GM21515 (cell line): ENCODE measurements around the gene SVEP1.

Source experiments
- ATAC-seq: cut with Tn5 transposase; IDR thresholded peaks from one replicate; pipeline ENCODE4 v1.9.1; 2021; ENCODE audit not compliant: unreplicated experiment

Gene SVEP1

DNA sequence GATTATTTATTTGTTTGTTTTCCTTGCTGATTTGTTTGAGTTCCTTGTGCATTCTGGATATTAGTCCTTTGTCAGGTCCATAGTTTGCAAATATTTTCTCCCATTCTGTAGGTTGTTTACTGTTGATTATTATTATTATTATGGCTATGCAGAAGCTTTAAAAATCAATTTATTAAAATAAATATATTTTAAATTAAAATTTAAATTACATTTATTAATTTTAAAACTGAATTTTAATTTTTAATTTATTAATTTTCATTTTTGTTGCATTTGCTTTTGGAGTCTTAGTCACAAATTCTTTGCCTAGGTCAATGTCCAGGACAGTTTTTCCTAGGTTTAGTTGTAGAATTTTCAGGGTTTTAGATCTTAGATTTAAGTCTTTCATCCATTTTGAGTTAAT is 50.9 kb downstream of the SVEP1 start:
- ATAC-seq, result no peak

DNA sequence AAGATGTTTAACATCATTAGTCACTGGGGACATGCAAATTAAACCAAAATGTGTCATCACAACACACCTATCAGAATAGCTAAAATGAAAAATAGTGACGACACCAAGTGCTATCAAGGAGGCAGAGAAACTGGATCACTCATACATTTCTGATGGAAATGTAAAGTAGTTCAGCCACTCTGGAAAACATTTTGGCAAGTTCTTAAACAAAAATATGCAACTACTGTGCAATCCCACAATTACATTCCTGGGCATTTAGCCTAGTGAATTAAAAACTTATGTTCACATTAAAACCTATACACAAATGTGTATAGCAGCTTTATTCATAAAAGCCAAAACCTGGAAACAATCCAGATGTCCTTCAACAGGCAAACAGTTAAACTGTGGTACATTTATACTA is 53.1 kb downstream of the SVEP1 start:
- no peak for ATAC-seq

DNA sequence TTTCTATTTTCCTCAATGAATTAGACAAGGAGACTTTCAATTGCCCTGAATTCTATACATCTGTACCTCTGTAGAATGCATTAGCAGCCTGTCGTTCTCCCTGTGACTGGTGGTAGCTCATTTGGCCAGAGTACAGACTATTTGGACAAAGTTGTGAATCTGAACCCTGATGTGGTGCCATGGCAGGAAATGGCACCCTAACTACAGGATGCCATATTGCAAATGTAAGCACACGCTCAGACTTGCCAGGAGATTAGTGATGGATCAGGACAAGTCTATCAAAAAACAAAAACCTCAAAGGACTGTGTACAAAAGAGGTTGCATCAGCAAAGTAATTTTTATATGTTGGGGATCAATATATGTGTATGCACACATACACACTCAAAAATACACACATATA is 58.3 kb downstream of the SVEP1 start:
- no peak for ATAC-seq

DNA sequence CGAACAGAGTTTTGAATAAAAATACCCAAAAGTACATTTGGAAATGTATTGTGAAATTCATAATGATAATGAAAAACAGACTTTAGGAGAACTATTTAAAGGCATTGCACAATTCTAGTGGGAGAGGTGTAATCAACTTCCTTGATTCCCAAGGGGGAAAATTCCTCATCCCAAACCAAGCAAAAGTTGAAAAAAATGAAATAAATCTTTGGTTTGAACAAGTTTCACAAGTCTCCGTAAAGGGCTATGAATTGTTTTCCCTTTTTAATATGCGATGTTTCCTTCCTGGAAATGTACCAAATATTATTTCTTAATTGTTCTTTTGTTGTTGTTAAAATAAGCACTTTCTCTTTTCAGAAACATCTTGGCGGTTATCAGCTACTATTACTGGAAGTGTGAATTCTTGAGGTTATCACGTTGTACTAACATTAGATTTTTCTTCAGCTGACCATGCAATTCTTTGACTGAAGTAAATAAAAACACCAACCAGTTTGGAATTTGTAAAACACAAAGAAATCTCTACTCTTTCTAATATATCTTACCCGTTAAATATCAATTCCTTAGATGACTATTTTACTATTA is 59.3 kb downstream of the SVEP1 start:
- no peak for ATAC-seq

DNA sequence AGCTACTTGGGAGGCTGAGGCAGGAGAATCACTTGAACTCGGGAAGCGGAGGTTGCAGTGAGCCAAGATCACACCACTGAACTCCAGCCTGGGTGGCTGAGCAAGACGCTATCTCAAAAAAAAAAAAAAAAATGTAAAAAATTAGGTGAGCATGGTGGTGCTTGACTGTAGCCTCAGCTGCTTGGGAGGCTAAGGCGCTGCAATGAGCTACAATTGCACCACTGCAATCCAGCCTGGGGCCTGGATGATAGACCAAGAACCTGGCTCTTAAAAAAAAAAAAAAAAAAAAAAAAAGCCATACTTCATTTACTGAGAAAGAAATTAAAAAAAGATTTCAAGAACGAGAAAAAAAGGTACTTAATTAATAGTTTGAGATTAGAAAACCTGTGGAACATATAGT is 62.1 kb downstream of the SVEP1 start:
- ATAC-seq, result no peak

DNA sequence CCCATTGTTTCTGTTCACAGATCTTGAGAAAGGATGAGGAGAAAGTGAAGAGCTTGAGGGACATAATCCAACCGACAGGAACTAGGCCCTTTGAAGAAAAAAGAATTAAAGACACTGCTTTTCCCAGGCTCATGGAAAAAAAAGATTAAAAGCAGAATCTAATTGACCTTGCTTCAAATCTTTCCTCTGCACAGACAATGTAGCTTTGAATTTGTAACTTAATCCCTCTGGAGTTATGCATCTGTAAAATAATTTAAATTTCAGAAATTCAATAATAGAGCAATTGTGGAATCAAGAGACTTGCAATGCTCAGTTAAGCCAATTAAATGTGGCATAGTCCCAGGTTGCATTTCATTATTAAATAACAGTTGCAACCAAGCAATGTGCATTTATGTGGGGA is 64.6 kb downstream of the SVEP1 start:
- ATAC-seq, result no peak

DNA sequence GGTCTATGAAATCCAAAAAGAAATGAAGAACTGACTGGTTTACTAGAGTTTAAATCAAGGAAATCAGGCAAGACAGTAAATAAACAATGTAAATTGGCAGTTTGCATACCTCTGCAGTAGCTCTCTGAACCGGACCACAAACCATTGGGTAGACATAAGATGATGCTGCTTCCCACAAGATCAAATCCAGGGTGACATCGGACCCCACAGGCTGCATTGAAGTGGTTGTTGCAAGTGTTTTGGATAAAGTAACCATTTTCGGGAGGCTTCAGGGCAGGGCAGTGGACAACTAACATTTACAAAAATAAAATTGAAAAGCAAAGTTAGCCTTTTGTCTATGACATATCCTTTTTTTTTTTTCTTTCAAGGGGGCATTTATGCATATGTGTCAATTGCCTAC is 66.7 kb downstream of the SVEP1 start:
- ATAC-seq, result no peak

DNA sequence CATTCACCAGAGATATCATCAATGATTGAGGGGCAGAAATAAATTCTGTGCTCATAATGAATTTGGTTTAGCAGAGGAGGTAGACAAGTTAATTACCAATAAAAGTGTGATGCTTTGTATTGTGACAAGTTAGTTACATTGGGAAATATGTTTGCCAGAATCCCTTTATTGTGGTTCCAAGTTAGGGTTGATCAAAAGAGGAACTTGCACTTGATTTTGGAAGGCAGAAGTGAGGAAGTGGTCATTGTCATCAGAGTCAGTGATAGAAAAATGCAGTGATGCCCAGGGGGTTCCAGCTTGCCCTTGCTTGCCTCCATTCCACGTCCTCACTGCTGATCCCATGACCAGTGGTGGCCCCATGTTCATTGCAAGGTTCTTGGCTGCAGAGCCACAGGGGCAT is 69.7 kb downstream of the SVEP1 start:
- no peak for ATAC-seq

DNA sequence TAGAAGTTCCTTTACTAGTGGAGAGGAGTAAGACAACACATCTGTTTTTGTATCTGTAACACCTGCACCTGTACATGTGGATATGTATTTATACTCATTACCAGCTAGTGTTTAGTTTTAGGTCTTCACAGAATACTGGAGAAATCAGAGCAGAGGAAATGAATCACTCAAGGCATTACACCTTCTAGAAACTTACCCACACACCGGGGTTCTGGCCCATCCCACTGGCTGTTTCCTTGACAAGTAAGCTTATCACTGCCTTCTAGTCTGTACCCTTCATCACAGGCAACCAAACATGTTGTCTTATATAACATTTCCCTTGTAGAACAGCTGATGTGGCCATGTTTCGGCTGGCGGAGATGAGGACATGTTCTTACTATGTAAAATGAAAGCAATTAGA is 76.7 kb downstream of the SVEP1 start:
- no peak for ATAC-seq

DNA sequence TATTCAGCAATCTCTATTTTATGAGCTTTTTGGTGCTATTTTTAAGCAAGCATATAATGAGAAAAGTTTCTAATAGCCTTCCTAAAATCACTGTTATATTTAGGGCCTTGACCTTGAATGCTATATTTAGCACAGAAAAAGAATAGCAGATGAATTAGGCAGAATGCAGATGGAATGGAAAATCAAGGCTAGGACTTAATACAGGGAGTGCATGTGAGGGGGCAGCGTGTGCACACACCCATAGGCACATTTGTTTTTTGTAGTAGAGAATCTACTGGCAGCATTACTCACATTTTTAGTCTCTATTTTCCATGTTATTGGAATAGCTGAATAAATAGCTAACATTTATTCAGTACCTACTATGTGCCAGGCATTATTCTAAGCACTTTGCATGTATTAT is 79.9 kb downstream of the SVEP1 start:
- no peak for ATAC-seq

DNA sequence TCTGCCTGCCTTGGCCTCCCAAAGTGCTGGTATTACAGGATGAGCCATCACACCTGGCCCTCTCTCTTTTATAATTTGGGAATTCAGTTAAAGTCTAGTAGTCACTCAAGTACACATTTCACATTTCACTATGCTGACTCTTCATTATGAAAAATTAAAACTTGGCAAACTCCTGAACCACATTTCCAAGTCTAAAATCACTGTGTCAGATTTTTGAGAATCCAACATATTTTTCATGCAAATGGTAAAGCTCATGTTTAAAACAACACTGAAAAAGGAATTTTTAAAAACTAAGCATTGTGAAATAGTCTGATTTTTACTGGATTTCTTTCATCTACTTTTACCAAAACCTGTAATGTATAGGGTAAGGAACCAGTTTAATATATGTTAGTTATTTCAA is 92.3 kb downstream of the SVEP1 start:
- no peak for ATAC-seq

DNA sequence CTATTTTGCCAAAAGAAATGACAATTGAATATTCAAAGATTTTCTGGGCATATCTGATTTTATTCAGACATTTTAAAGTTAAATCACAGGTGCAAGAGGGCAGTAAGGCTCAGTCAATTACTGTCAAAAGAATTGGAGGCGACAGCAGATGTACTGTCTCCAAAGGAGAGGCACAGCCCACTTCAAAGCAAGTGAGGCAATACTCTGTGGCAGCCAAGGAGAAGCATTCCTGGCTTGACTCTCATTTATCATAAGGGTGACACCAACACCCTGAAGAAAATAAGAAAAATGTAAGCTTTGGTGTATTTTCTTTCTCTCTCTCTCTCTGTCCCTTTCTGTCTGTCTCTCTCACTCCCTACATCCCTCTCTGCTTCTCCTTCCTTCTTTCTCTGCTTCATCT is 93.3 kb downstream of the SVEP1 start:
- no peak for ATAC-seq

DNA sequence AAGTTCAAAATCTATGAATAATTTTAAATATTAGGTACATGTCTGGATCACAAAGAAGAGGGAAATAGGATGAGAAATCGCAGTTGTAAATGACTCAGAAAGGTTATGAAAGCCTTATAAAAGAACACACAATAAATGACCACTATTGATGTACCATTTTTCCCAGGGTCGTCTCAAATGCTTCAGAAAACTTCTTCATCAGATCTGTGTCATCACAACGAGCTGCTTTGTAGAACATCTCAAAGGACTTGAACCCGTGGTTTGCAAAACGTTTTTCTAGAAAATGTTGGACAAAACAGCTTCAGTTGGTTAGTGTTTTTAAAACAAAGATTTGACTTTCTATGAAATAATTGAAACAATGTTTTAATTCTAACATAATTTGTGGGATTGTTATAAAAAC is 100.1 kb downstream of the SVEP1 start:
- no peak for ATAC-seq

DNA sequence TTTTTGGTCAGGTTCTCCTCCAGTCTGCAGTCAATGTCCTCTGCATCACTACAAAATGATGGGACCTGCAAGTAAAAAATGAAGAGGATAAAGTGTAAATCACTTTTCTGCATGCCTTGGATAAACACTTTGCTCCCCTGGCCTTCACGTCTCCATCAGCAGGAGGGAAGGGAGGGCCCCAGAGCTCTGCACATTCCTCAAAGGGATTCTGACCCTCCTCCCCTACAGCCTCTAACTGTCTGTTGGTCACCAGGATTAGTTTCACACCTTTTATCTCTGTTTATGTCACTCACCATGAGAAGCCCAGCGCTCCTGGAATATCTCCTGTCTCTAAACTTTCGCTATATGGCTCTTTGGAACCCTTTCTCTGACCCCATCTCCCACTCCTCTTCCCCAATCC is 103.3 kb downstream of the SVEP1 start:
- no peak for ATAC-seq

DNA sequence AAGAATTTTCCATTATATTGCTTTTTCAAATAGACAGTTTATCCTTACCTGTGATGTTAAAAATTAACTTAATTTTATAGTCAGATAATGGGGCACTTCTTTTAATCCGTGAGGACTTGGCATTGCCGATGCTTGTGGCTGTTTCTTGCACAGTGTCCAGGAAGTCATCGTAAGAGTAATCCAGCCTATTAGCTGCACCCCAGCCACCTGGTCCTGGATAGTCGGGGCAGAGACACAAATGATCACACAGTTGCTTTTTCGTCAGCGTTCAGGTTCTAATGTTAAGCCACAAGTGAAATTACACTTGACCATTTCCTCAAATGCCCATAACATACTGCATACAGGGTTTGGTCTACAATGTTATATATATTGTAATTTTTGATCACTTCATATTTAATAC is 107.4 kb downstream of the SVEP1 start:
- no peak for ATAC-seq

DNA sequence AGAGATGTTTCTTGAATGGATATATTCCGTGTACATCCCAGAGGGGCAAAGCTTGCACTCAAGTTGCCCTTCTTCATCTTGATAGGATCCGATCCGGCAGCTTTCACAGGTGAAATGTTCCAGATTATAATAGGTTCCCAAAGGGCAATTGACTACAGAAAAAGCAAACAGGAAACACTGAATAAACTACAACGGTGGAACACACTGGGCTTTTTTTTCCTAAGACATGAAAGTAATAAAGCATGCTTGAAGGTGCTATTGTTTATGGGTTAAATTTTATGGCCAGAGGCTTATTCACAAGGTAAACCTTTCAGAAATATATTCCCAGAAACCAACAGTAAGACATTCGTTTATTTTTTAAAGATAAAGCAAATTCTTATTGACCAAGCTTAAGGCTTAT is 110.6 kb downstream of the SVEP1 start:
- ATAC-seq, result no peak

DNA sequence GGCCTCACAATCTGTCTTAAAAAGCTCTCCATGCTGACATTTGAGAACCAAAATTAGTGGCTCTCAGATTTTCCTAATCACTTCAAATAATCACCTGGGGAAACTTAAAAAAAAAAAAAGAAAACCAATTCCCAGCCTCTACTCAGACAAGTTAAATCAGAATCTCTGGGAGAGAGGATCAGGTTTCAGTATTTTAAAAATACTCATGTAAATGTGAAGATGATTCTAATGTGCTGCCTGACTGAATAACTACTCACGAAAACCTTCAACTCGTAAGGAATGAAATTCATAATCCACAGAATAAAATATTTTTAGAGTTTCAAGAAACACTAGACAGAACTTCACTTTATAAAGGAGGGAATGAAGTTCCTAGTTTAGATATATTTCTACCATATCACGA is 114.4 kb downstream of the SVEP1 start:
- no peak for ATAC-seq

DNA sequence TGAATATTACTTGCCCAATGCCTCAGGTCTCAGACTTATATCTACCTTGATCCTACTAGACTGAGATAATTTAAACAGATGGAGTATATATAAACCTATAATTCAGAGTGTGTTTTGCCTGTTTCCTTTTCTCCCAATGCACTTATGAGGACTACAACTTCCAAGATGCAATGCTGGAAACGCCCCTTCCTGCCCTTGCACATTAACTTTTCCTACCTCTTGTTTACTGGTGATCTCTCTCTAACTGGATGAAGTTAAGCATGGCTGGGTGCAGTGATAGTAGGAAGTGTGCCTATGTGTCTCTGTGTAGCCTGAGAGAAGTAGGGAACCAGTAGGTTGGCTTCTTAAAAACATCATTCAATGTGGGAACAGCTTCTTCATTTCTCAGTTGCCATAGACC is 115.2 kb downstream of the SVEP1 start:
- ATAC-seq, result no peak

DNA sequence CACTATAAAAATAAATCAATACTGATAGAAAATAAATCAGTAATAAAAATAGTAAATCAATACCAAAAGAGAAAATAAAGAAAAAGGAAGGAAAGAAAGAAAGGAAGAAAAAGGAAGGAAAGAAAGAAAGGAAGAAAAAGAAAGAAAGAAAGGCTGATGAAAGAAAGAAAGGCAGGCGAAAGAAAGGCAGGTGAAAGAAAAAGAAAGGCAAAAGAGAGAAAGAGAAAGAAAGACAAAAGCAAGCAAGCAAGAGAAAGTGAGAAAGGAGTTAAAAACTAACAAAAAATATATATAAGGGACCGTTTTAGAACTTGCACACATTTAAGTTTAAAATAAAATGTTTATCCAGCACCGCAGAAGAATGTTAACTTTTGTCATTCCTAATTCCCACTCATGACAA is 116.0 kb downstream of the SVEP1 start:
- ATAC-seq, result no peak

DNA sequence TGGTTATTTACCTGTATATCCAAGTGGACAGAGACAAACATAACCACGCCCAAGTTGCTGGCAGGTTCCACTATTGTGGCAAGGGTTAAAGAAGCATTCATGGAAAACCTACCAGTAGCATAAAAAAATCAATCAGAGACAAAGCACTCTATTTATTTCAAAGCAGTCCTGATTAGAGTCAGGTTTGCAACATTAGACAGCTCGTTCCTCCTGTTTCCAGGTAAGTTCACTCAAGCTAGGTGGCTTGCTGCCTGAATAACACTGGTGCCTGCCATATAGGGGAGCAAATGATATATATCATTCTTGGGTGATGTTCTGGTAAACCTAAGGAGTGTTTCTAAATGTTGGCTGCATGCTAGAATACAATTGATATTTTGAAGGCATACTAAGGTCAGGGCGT is 122.3 kb downstream of the SVEP1 start:
- no peak for ATAC-seq

DNA sequence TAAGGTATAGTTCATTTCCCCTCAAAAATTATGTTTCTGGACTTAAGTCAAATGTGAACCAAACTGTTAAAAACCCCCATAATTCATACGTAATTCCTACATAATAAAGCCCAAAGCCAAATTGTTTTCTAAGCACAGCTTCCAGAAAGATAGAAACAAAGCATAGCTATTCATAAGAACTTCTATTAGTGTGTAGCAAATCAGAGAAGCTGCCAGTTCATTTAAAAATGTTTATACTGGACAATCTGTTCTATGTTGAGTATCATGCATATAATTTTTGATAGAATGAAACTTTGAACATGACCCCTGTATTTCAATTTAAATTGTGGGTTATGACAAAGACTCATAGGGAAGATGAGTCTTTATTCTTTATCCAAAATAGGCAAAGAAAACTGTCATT is 122.9 kb downstream of the SVEP1 start:
- ATAC-seq, result no peak

DNA sequence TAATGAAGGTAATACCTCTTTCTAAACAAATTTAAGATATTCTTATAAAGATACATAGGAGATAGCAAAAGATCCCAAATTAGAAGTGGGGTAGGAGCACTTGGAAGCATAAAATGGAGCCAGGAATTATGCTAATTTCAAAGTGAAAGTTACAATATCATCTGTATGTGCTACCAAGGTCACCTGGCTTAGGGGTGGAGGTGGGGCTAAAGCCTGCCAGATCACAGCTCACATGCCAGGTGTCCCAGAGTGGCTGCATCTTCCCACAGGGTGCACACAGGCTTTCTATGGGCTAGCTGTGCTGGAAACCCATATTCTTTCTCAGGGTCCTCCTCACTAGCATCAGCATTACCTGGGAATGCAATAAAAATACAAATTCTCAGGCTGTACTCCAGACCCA is 123.7 kb downstream of the SVEP1 start:
- ATAC-seq, result no peak

DNA sequence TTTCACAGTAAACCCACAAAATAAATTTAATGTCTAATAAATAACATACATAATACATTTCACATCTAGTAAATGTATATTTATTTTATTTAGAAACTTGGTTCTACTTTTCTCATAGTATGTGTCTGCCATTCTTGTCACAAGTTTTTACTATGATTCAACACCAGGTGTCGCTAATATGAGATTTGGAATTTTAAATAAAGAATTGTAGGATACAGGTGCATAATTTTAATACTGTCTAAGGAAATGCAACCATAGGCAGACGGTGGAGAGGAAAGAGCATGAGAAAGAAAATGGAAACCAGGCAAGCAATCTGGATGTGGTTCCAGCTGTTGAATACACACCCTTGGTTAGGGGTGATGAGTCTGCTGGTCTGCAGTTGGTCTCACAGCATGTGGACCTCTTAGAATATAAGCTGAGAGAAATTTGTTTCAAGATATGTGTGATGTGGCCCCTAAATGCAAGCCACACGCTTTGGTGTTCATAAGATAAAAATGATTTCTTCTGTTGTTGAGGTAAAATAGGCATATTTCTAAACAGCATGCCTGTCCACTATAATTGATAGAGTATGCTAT is 127.2 kb downstream of the SVEP1 start:
- ATAC-seq, result no peak

DNA sequence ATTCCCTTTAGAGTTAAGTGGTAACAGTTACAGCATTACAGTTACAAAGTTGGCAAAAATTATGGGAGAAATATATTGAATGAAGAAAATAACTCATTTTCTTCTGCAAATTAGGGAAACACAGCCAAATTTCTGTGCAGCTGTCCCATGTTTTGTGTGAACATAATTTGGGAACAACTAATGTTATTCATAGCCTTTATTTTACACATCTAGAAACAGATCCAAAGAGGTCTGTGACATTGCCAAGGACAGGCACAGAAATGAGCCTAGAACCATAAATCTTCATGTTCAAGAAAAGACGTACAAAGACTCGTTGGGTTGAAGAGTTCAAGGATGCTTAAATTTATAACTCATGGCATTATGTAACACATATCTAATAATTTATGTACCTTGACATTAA is 127.8 kb downstream of the SVEP1 start:
- no peak for ATAC-seq
